NCI-H1105 (cell line): ENCODE measurements around the gene LBX2.

ENCODE experiments used
- DNase-seq: peaks from one replicate; lab custom pipeline; 2025; lab: John Stamatoyannopoulos, UW

LBX2 gene

DNA sequence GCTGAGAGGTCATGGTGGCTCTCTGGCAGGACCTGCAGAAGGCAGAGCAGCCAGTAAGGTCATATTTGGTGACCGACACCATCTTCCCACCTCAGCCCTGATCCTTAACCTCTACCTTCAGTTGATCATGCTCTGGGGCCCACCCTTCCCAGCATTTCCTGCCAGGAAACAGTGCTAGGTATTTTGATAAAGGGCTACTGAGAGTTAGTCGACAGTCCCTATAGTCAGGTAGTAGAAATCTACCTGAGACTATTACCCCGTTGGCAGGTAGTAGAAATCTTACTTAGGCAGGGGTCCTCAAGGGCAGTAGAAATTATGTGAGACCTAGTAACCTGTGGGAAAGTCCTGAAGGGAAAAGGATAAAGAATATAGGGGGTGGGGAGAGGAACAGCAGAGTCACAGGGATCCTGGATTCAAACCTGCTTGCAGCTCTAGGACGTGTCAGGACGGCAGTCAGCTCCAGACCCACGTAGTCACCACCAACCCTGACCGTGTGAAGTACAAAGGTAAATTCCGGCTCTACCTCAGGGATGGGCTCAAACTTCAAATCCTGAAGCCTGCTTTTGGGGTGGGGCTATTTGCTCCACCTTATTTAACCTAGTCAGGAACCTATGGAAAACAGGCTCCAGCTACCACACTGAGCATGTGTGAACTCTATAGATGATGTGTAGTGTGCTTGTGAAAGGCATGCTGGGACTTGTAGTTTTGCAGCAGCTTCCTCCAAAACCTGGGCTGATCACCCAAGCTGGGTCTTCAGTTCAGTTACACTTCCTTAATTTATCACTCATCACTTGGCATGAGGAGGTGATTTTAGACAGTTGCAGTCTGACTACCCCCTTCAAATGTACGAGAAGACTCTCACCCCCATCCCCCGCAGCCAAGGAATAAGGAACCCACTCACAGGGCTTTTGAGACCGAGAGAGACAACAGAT lies 26.6 kb upstream of the LBX2 start, which contains the start of gene DQX1:
Gene DQX1 (minus strand): TSS at position 515 of the 932 bp plus-strand sequence. CDS start 502 bp downstream, at position 13.
- no peak for DNase-seq

DNA sequence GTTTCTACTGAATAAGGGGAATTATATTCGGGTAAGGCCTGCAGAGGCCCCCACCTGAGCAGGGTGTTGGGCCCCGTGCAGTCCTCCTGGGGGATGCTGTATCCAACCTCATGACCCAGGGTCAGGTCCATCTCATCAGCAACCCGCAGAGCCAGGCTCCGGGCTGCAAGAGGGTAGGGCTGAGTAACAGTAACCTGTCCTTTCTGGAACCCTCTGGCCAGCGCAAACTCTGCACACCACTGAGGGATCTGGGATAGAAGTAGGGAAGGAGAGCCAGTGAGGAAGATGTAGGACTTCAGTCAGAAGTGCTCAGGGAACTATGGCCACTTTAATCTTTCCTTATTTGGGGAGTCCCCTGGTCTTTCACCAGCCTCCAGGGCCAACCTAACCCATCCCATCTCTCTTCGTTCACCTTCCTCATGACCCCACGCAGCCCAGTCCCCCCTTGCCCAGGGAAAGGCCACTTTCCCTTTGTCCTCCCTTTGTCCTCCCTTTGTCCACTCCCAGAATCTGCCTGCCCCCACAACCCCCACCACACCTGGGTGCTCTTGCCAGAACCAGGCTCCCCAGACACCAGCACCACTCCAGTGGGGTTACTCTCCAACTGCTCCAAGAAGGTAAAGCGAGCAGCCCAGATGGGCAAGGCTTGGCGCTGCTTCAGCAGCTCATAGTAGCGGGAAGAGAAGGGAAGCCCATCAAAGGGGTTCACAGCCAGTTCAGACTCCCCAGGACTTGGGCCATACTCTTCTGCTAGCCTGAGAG lies 25.7 kb upstream of the LBX2 start:
- no peak for DNase-seq

DNA sequence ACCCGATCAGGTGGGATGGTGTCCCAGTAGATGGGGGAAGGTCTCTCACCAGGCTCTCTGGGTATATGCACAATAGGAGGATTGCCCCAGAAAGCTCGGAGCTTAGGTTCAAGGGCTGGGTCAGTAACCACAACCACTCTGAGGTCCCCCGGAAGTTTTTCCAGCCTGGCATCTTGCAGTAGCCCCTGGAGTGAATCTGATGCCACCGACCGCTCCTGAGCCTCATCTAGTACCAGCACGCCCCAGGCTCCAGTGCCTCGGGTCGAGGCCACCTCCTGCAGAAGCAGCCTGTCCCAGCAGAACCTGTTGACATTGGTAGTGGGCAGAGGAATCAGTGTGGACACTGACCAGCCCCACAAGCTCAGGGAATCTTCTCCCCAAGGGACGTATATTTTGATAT lies 24.6 kb upstream of the LBX2 start:
- no peak for DNase-seq

DNA sequence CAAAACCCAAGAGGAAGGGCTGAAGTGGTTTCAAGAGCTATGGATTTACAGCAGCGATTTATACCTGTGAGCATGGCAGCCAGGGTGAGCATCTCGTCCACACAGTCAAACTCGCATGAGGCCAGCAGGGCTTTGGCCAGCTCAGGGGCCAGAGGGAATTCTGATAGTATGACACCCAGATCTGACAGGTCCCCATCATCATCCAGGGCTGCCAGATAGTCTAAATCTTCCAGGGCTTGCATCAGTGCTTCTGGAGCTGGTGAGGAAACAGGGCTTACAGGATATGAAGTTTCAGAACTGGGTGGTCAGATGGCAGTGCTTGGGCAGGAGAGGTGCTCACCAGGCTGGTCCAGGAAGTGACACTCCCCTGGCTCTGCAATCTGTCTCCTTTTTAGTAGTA lies 23.1 kb upstream of the LBX2 start:
- DNase-seq = no peak

DNA sequence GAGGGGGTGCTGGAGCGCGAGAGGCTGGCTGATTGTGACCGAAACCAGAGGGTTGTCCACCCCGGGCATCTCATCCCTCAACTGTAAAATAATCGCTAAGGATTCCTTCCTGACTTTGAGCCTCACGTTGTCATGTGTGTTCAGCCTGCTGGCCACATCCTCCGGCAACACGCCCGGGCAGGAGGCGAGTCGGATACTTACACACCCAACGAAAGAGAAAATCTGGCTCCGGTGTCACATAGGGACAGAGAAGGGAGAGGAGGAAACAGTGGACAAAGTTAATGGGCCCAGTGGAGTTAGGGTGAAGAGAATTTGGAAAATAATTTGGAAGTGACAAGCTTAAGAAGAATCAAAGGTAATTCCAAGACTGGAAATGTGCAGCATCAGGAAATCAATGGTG lies 17.2 kb upstream of the LBX2 start:
- no peak for DNase-seq

DNA sequence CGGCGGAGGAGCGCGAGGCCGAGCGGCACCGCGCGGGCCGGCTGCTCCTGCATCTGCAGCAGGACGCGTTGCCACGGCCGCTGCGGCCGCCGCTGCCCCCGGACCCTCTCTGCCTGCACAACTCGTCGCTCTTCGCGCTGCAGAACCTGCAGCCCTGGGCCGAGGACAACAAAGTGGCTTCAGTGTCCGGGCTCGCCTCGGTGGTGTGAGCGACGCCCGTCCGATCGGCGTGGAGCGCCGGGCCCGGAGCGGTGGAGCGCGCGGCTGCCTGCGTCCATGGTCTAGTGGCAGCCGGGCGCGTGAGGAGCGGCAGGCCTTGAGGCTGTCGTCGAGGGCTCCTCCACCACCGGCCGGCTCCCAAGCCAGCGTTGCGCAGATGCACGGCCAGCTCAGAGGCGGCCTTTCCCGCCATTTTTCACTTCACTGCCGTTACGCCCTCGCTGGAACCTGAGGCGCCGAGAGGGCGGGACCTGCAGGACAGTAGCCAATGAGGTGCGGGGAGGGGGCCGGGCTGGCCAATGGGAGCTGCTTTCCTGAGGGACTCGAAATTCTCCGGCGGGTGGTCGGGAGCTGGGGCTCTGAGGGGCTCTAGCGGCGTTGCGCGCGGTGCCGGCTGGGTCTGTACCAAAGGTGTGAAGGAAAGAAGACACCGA lies 16.7 kb upstream of the LBX2 start:
- no peak for DNase-seq

DNA sequence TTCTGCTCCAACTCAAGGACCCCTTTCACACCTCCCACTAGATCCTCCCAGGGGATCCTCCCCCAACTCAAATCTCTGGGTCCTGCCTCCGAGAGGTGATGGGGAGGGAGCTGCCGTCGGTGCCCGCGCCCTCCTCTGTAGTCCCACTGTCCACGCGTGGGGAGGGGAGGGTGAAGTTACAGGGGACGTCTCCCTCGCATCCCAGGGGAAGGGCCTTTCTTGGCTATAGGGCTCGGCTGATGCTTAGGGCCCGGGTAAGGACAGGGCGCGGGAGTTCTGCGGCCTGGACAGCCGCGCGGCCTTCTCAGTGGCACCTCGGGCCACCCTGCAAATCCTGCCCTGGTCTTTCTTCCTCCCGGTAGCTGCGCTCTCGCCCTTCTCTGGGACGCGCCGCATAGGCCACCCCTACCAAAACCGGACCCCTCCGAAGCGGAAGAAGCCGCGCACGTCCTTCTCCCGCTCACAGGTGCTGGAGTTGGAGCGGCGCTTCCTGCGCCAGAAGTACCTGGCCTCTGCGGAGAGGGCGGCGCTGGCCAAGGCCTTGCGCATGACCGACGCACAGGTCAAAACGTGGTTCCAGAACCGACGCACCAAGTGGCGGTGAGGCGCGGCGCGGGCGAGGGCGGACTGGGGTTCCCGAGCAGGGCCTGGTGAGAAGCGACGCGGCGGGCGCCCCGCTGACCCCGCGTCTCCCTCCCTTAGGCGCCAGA lies 16.0 kb upstream of the LBX2 start:
- DNase-seq = no peak

DNA sequence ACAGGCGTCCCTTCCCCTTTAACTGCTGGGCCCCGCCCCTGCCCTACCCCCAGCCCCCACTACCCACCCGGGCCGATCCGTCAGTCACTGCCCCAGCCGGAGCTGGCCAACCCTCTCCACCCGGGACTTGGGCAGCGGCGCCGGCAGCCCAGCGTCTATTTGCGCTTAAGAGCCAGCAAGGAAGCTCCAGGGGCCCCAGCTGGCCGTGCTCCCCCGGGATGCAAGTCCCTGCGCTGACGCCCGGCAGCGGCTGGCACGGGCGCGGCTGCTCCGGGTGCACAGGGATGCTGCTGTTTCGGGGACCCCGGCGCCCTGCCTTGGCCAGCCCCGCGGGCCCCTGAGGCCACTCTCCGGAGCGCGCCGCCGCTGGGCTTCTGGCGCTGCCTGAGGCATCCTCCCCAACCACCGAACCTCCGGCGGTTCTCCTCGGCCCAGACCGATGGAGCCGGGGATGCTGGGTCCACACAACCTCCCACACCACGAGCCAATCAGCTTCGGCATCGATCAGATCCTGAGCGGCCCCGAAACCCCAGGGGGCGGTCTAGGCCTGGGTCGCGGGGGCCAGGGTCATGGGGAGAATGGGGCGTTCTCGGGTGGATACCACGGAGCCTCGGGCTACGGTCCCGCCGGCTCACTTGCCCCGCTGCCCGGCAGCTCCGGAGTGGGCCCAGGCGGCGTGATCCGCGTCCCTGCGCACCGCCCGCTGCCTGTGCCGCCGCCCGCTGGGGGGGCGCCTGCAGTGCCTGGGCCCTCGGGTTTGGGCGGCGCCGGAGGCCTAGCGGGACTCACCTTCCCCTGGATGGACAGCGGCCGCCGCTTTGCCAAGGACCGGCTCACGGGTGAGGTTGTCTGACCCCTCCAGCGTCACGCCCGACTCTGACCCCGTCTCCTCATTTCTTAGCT lies 15.2 kb upstream of the LBX2 start, which contains the start of gene TLX2:
Gene TLX2 (plus strand): TSS at position 83 of the 903 bp plus-strand sequence. CDS start 357 bp downstream, at position 440.
- DNase-seq = no peak

DNA sequence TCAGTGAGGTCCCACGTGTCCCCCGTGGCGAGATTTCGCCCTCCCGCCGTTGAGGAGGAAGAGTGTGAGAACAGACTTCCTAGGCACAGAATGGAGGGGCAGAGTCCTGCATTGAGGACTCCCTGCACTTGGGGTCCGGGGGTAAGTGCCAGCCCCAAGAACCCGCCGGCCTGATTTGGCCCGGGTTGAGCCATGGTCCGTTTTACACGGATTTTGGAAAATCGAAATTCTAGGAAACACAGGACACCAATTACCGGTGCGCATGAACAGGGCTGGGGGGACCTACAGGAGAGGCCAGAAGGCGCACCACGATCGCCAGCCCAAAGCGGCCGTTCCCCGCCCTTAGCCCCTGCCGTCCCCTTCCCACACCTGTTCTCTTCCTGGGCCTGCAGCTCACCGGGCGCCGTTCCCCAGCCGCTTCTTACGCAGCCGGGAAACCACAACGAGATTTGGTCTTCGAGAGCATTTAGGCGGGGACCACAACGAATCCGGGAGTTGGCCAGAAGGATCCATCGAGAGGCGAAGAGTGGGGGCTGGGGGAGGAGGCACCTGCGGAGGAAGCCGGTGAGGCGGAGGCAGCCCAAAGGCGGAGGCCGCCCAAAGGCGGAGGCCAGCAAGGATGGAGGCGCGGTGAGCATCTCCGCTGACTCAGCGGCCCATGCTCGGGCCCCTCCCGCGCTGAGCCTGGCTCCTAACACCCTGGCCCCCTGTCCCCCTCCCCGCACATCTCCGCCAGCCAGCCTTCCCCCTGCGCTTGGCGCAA lies 14.4 kb upstream of the LBX2 start:
- DNase-seq = no peak

DNA sequence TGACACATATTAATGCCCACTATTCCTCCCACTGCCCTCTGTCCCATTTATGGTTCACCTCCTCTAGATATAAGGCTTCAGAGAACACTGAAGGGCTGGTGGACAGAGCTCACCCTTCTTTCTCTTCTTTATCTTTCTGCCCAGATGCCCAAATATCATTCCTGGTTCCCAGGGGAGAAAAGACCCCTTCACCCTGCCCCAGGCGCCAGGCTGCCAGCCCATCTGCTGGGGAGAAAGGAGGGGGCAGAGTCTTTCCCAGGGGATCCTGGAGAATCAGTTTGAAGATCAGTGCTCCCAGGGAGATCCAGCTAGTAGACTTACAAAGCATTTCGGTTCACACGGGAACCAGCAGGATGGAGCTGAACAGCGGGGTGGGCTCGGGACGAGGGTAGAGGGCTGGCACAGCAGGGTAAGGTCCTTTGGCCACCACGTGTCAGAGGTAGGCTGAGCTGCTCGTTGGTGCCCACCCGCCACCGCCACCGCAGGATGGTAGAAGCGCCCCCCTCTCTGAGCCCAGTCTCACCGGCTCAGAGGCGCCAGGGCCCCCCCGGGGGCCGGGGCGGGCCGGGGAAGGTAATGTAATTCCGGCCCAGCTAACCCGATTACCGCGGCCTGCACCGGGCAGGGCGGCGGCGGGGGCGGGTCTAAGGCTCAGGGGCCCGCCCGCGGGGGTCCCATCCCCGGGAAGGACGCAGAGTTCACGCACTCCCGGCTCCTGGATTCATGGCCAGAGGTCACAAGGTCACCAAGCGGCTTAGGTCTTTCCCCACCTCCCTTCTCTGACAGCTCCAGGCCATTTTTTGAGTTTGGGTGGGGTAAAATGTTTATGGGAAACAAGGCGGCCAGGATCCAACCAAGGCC lies 13.6 kb upstream of the LBX2 start:
- no peak for DNase-seq

DNA sequence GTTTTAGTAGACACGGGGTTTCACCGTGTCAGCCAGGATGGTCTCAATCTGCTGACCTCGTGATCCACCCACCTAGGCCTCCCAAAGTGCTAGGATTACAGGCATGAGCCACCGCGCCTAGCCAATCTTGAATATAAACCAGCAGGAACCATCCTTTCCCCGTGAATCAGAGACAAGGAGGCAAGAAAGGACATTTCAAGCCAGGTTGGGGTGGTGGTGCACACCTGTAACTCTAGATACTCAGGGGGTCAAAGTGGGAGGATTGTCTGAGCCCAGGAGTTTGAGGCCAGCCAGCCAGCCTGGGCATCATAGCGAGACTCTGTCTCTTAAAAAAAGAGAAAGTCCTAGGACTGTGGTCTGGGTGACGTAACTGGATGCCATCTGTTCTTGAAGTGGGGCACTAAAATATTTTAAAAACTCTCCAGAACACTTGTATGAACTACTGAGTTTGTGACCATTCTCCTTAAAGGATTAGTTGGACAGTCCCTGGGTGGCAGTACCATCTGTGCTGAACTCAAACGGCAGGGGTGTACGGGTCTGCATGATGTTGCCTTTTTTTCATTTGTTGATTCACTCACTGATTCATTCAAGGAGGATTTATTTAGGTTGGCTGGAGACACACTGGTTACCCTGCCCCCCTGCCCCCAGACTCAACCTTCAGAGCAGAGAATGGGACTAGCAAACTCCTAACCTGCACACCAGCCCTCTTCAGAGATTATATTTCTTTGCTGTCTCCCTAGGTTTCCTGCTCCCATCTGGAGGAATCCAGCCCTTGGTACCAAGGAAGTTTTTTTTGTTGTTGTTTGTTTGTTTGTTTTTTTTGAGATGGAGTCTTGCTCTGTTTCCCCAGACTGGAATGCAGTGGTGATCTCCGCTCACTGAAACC lies 11.9 kb upstream of the LBX2 start:
- DNase-seq = no peak

DNA sequence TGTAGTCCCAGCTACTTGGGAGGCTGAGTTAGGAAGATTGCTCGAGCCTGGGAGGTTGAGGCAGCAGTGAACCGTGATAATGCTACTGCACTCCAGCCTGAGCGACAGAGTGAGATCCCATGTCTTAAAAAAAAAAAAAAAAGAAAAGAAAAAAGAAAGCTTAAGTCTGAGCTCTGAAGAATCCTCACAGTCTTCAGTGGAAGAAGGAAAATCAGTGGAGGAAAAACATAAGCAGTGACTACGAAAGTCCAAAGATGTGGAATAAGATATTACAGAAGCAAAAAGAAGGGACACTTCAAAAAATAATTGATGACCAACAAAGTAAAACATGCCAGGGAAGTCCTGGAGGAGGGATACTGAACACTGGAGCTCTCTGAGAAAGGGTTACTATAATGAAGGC lies 10.9 kb upstream of the LBX2 start:
- no peak for DNase-seq

DNA sequence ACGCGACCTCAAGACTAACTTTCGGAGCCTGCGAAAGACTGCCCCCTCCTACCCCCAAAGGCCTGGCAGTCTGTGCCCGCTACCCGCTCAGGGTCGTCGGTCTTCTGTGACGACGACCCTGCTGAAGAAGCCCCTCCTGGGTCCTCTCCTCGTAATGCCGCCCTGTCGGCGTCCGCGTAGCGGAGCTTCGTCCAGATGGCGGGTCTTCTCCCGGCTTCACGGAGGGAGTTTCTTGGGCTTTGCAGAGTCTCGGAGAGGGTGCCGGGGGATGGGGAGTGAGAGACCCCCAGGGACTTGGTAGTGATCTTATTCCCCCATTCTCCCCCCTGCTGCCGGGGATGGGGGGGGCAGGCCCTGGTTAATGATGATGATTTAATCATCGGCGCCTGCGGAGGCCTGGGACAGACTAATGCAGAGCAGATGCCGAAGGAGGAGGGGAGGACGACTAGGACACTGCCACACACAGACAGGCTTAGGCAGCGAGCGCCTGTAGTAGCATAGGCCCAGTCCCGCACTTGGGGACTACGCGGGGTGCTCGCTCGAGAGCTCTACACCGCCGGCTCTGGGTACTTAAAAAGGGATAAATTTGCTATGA lies 8.6 kb upstream of the LBX2 start:
- DNase-seq = no peak

DNA sequence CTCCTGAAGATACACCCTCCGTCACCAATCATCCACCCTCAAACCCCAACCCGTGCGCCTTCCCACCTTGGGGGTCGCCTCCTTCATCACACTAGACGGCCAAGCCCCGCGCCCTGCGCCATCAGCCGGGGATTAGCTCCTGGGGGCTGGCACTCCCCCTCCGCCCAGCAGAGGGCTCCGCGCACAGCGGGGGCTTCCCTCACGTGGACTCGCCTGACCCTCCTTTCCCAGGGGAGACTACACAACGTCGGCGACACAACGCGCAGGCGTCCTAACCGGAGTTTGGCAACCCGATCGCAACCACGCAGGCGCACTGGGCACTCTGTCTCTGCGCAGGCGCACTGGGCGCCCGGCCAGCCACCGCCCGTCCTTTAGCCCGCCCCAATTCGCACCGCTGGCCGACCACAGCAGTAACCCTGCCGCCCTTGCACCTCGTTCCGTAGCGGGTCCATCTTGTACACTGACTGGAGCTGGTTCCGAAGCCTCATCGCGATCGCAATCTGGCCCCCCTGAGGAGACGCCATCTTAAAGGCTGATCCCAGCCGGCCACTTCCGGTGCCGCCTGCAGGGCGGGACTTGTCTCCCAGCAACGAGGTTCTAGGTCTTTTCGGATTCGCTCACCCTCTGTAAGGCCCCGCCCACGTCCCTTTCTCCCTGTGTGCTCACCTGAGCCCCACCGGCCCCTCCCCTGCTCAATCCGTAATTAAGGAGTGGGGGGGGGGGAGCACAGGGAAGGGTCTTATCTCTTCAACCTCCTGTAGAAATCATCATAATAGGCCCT lies 7.9 kb upstream of the LBX2 start, which contains the start of gene PCGF1:
Gene PCGF1 (minus strand): TSS at position 551 of the 781 bp plus-strand sequence. CDS start 27 bp downstream, at position 524.
- DNase-seq = peak; percentile 98

DNA sequence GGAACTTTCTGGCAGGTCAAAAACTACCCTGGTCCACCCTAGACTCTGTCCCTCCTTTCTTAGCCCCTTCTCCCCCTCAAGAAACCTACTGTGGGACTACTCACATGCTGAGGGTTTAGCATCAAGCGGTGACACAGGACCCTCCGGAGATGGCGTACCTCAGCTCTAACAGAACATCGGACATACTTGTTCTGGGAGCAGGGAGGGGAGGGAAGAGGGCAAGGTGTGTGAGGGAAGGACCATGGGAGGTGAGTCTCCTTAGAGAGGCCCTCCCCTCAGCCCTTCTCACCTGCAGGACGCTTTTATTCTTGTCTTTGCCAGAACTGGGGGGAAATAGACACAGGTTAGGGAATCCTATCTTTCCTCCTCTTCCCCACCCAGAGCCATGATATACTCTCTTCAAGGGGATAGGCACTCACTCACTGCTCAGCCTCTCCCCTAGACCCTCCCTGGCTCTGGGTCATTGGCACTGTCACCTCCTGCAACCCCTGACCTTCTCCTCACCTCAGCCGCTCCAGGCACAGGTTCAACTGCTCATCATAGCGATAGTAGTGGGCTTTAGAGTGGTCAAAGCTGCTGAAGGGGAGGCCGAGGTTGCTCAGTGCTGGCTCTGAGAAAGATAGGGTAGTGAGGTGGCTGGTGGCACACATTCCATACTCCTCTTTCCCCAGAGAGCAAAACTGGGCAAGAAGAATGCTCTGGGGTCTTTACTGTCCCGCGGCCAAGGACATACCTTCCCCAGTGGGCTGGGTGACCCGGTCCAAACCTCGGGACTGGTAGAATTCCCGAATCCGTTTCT lies 6.2 kb upstream of the LBX2 start:
- no peak for DNase-seq

DNA sequence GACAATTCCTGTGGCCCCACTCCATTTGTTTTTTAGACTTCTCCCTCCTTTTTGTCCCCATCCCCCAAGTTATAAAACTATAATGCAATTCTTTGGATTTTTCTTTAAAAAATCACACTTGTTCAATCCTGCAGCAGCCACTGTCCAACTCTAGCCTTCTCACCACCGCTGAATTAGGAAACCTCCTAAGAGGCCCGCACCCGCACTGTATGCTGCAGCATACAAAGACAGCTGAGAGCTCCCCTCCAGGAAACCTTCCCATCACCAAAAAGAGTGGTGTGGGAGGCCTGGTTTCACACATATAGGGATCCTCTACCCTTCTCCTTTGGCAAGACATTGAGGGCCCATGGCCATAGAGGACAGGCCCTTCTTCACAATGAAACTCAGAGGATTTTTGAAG lies 5.2 kb upstream of the LBX2 start:
- no peak for DNase-seq
